Fibroblast of peridontal ligament (primary cell): Measurements from ENCODE around the gene DERL2.
A peak's percentile ranks its signal among the peaks of the same experiment; 100 is the strongest.

Experiments
- DNase-seq: peaks from one replicate; pipeline ENCODE4 v3.0.0-alpha.2; 2010; ENCODE audit errors: extremely low read depth

DERL2 gene

DNA sequence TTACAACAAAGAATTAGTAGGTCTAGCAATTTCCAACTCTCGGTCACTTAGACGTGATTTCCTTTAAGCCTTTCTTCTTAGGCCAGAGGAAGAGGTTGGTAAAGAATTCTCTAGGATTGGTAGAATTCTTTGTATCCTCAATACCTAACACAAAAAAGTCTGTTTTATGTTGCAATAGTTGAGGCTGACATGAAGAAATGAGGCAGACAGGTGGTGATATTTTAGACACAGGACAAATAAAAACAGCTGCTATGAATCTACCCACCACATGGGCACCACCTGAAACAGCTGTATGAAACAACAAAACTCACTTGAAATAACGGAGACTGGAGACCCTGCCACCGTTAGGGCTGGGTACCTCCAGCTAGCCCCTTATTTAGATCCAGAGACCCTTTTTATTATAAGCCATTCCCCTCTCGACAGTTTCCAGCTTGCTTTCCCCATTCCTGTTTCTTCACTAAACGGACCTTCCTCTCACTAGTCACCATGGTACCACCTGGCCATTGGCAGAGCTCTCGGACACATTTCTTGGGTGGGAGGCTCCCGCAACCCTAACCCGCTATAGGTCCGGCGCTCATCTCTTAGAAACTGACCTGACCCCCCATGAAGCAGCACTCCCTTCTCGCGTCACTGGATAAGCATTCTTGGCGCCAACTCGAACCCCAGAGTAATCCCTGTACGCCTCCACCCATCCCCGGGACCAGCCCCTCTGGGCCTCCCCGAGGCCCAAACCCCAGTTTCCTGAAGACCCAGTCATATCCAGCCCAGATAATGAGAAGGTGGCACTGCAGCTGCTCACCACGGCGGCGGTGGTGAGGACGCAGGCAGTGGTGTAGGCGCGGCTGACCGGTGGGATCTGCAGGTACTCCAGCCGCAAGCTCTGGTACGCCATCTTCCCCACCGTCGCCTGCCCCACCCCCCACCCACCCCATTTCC lies at the start of gene DERL2:
DERL2 (minus strand) TSS at position 909 of the 936 bp plus-strand sequence; CDS start at position 892, 17 bp downstream.
- DNase-seq = peak; percentile 28

DNA sequence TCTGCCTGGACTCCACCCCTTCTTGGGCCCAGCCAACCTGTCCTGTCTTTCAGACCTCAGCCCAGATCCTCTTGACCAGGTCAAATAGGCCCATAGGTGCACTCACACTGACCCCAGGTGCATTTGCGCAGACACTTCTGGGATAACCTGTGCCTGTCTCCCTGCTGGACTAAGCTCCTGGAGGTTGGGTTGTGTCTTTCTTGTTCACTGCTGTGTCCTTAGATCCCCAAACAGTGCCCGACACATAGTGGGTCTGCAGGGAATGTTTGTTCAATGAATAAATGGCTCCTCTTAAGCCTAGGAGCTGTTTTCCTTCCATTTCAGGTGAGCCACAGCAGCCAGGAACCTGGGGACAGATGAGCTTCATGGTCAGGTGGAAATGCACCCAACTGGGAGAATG lies 49.5 kb upstream of the DERL2 start:
- no peak for DNase-seq

DNA sequence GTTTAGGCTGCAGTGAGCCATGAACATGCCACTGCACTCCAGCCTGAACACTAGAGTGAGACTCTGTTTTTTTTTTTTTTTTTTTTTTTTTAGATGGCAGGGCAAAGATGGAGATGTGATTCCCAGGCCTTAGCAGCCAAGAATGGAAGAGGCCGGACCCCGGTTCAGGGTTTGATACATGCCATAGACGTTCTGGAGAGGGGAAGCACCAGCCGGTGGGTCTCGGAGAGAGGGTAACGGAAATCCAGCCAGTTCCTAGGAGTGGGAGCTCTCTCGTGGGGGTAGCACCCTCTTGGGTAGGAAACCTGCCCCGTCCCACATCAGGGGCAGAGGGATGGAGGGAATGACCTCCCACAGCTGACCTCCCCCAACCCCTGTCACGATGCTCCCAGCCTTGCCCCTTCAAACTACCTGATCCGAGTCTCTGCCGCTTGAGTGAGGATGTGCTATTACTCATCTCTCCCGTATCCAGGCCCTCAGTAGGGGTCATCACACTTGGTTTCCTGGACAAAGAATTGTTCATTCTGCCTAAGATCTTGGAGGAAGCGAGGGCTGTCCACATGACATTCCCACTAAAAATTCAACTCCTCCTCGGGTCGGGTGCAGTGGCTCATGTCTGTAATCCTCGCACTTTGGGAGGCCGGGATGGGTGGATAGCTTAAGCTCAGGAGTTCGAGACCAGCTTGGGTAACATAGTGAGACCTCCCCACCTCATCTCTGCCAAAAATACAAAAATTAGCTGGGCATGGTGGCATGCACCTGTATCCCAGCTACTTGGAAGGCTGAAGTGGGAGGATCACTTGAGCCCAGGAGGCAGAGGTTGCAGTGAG lies 47.7 kb upstream of the DERL2 start:
- DNase-seq = no peak

DNA sequence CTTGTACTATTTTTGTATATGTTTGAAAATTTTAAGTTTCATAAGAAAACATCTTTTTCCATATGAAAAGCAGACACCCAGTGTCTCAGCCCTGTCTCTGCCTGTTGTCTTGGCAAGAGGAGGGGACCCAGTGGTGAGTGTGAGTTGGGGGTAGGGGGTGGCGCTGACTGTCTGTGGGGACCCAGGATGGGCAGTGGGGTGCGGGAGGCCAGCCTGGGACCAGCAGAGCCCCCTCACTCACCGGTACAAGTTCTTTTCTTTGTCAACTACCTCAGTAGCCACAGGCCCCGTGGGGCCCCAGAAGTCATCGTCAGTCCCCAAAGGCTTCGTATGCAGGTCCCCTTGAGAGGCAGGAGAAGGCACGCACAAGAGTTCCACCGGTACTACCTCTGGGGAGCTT lies 46.6 kb upstream of the DERL2 start:
- no peak for DNase-seq

DNA sequence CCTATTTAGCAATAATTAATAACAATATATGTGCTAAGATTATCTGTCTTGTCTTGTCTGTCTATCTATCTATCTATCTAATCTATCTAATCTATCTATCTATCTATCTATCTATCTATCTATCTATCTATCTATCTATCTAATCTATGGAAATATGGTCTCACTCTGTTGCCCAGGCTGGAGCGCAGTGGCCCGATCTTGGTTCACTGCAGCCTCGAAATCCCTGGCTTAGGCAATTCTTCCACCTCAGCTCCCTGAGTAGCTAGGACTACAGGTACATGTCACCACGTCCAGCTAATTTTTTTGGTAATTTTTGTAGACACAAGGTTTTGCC lies 45.1 kb upstream of the DERL2 start:
- no peak for DNase-seq

DNA sequence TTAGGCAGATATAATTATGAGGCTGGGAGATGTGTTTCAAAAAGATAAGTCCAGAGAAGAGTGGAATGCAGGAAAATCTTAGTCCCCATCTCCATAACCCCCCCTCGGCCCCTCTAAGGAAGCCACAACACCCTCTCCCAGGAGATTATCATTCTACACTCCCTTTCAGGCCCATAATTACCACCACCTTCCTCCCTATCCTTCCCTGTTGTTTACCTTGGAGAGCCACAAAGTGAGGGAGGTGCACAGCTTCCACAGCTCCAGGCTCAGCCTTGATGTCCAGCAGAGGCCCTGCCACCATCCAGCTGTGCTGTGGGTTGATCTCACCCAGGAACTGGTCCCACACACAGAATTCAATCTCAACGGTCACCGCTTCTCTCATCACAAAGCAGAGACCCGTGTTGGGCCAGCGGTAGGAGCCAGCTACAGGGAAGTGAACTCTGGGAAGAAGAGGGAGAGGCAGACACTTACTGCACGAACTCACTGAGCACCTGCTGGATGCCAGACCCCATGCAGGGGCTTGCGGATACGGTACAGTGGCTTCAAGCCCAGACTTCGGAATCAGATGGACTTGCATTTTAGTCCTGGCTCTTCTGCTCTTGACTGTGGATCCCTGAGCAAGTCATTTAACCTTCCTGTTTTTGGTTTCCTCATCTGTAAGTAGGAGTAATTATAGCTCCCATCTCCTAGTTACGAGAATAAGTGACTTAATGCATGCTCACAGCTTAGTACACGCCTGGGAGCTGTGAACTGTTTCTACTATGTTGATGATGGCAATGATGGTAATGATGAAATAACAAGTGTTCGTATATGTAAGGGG lies 44.5 kb upstream of the DERL2 start:
- DNase-seq = no peak

DNA sequence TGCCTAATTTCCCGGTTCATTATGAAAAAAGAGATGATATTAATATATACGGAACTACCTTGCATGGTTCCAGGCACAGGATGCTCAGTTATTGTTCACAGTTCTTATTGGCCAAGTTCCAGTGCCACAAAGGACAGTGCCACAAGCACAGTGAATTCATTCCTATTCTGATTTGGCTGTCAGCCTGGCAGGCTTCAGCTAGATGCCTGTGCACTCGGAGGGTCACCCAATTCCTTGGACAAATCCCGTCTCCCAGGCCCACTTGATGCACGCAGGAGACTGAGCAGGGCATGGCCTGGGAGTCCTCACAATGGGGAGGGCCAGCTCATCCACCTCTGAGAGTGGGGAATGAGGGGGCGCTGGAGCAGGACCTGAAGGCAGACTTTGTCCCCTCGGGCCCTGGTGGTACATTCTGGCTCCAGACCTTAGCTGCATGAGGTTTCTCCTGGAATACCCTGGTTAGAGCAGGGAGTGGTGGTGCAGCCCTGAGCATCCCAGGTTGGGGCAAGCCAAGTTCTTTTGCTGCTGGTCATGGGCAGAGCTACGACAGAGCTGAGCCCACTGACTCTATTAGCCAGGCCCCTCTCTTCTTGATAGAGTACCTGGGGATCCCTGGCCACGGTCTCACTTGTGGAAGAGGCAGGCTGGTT lies 41.7 kb upstream of the DERL2 start:
- no peak for DNase-seq

DNA sequence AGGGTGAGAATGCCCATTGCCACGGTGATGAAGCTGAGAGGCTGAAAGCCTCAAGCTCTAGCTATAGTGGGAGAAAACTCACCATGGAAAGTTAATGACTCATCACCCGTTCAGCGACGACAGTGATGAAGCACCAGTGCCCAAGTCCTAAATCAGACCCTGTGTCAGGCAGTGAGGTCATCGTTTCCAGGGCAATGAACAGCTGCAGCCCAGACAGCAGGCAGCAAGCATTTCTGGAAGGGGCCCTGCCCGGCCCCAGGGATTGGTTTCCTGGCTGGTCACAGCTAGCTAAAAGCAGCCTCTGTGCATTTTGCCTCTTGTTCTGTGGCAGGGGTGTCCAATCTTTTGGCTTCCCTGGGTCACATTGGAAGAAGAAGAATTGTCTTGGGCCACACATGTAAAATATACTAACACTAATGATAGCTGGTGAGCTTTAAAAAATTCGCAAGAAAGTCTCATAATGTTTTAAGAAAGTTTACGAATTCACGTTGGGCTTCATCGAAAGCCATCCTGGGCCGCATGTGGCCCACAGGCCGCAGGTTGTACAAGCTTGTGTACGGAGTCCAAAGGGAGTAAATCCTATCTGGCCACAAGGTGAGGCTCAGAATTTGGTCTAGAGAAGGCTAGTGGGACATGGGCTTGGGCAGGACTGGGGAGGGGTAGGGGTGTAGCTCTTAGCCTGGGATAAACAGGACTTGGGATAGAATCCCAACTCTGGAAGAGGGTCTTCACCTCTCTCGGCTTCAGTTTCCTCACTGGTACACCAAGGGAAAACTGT lies 41.0 kb upstream of the DERL2 start:
- DNase-seq = peak; percentile 95

DNA sequence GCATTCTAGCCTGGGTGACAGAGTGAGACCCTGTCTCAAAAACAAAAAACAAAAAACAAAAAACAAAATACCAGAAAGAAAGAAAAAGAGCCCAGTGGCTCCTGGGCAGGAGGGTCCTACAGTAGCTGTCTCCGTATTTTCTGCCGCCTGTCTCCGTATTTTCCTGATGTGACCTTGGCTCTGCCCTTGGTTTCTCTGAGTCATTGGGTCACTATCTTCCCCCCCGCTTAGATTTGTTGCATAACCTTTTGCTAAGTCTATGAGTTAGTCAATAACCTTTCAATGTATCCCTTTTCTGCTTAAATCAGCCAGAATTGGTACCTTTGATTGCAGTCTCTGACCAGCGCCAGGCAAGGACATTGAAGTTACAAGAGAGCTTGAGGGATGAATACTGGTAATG lies 37.3 kb upstream of the DERL2 start:
- DNase-seq = no peak

DNA sequence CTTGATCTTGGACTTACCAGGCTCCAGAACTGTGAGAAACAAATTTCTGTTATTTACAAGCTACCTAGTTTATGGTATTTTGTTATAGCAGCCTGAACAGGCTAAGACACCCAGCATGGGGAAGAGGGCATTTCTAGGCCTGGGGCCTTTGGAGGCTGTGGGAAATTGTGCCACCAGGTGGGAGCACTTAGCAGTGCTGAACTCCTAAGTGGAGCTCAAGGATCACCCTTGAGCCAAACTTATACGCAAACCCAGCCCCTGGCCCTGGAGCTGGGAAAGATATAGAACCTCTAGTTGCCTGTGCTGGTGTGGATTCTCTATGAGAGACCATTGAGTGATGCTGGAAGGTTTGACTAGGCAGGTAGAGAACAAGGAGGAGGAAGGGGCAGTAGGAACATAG lies 36.5 kb upstream of the DERL2 start:
- no peak for DNase-seq

DNA sequence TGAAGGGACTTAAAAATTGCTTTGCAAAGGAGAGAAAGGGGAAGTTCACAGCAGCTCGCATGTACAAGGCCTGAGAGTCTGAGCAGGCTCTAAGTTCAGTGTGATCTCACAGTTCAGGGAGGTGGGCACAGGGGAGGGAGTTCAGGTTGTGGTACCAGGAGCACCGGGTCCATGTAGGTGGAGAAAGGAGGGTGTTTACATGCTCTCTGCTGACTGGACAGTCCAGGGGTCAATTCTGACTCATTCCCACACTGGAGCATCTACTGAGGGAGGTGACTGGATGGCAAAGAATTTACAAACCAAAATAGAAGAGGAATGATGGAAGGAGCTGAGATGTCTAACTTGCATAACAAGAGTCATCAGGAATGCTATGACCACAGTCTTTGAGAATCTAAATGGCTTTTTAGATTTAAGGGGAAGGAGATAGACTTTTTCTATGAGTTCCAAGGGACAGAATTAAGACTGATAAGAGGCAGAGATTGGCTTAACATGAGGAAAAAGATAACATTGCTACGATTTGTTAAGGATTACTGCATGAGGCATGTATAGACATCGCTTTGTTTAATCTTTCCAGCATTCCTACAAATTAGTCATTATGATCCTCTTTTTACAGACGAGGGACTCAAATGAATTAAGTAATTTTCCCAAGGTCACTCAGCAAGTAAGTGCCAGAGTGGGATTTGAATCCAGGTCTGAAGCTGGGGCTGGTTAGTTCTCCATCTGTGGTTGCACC lies 30.2 kb upstream of the DERL2 start:
- peak; percentile 97 for DNase-seq

DNA sequence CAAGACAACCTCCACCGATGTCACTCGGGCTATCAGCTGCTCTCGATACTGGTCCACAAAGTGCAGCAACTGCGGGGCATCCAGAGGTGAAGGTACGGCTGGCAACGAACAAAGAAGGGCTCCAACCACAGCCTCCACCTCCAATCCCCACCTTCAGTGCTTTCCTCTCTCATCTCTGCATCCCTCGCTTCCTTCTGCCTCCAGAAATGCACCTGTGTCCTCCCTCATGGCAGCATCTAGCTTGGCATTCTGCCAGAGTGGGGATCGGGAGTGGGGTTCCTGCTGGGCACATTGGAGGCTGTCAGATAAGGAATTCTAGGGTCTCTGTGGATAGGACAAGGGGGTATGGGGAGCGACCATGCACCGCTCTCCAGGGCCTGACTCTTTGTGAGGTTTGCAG lies 29.0 kb upstream of the DERL2 start:
- no peak for DNase-seq

DNA sequence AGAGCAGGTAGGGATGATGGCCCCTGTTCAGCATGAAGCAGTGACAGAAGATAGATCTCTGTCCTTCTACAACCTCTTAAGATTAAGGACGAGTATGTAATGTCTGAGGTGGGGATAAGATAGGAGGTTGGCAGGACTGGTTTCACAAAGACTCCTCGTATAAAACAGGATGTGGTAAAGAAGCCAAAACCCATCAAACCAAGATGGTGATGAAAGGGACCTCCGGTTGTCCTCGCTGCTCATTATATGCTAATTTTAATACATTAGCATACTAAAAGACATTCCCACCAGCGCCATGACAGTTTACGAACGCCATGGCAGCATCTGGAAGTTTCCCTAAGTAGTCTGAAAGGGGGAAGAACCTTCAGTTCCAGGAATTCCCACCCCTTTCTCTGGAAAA lies 27.6 kb upstream of the DERL2 start:
- no peak for DNase-seq

DNA sequence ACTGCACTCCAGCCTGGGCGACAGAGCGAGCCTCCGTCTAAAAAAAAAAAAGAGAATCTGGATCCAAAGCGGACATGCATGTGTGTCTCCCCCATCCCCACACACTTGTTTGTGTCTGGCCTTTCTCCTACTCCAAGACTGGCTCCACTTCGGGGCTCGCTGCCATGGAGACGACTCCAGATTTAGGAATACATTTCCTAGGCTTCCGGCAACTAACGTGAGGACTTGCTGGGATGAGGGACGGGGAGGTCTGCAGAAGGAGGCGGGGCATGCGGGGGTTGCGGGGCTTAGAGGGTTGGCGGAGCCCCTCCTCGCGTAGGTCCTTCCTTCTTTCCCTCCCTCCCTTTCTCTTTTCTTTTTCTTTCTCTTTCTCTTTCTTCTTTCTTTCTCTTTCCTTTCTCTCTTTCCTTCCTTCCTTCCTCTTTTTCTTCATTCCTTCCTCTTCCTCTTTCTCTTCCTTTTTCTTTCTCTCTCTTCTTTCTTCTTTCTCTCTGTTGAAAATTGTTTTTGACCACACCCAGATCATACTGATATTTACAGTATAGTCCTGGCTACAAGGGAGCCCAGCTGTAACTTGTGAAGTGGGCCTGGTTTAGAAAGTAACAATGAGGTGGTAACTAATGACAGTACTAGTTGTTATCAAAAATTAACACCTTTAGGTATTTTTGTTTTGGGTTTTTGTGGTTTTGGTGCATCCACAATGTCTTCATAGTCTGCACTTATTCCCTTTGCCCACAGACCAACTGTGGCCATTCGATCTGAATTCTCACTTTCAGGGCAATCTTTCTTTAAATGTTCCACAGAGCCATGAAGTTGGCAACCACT lies 25.6 kb upstream of the DERL2 start:
- peak; percentile 60 for DNase-seq

DNA sequence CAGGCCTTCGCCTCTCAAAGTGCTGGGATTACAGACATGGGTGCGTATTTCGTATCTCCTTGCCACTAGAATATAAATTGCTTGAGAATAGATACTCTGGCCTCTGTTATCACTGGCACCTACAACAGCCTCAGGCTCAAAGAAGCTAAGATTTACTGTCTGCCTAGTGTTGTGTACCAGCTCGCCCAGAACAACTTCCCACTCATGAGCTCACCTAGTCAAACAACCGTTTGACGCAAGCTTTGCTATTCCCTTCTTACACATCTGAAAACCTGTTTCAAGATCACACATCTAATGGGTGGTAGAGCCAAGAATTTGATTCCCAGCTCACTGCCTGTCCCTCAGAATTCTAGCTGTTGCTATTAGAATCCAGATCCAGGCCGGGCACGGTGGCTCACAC lies 24.8 kb upstream of the DERL2 start:
- DNase-seq = no peak

DNA sequence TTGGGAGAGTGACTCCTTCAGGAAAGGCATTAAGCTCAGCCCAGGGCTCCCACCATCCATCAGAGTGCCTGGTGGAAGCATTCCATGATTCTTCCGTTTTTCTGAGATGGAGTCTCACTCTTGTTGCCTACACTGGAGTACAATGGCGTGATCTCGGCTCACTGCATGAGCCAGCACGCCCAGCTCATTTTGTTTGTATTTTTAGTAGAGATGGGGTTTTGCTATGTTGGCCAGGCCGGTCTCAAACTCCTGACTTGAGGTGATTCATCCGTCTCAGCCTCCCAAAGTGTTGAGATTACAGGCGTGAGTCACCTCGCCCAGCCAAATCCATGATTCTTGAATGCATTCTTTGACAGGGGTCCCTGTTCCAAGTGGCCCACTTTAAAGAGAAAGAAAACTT lies 23.5 kb upstream of the DERL2 start:
- peak; percentile 75 for DNase-seq

DNA sequence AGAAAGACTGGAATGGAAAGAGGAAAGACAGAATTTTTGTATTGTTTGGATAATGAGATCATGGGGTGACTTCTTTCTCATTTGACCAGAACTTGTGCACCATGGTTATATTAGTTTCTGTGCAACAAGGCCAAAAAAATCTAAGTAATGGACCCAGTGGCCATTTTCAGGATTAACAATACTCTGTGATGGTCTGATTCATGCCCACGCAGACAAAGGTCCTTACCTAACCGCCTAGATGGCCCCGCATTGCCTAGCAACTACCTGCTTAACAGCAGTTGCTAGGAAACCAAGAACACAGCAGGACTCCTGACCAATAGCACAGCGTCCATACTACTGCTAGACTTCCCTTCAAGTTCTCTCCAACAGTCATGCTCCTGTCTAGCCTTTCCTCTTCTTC lies 22.8 kb upstream of the DERL2 start:
- peak; percentile 47 for DNase-seq

DNA sequence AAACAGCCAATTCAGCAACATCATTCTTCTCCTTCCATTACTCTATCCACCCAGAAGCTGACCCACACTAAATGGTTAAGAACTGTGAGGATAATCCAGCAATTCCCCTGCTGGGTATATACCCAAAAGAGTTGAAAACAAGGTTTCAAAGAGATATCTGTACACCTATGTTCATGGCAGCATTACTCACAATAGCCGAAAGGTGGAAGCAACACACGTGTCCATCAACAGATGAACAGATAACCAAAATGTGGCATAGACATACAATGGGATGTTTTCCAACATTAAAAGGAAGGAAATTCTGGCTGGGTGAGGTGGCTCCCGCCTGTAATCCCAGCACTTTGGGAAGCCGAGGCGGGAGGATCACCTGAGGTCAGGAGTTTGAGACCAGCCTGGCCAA lies 20.3 kb upstream of the DERL2 start:
- no peak for DNase-seq

DNA sequence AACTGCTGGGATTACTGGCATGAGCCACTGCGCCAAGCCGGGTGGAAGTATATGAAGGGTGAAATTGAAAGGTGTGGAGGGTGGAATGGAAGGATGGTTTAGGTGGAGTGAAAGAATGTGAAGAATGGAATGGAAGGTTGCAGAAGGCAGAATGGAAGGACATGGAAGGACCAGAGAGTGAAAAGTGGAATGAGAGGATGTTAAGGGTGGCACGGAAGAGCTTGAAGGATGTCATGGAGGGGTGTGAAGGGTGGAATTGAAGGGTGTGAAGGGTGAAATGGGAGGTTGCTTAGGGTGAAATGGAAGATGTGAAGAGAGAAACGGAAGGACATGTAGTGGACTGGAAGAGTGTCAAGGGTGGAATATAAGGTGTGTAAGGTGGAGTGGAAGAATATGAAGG lies 16.6 kb upstream of the DERL2 start:
- no peak for DNase-seq
